Measurements from ENCODE around the gene GHR. TPM values are rescaled to one million over a fixed set of nuclear protein-coding genes. Genes with fewer than 3 reads are reported as not detected.

GHR gene
- total RNA-seq, 2 donors from 2014 or later: 0.27 to 1.2 TPM

DNA sequence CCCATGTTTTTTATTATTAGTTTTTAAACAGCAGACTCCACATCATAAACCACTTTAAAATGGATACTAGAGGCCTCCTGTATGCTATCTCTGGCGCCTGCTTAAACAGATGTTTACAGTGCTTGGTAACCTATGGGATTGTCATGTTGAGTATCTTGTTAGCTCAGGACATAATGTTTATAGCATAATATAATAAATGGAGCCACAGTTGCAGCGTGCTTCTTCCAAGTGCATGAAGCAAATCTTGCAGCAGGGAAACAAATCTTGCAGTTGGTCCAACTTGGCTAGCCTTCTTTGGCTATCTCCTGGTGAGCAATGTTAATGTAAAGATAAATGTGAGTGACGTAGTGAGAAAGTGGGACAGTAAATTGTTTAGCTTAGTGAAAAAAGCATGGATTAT, 2.8 kb downstream of the GHR start:
- 93 to 98% methylated on average over 2 to 3 of the region's 3 CpGs for WGBS, 2 experiments (ENCODE audit: insufficient coverage in 1 of 2, insufficient read length in 1 of 2)
- Histone ChIP-seq H3K27me3 (ENCODE audit: control insufficient read depth, insufficient read depth, low read length, poor library complexity, severe bottlenecking) (peaks cover 17% of the 10 kb centered on the region), H3K36me3 (ENCODE audit: control insufficient read depth, insufficient read depth, low read length) (no peaks in the 10 kb centered on the region), H3K4me3 (ENCODE audit: low read length) (no peak overlapping the region), H3K9me3 (ENCODE audit: control insufficient read depth, low read length) (peaks cover 8% of the 10 kb centered on the region), H3K9ac (ENCODE audit: extremely low read depth, low read length, poor library complexity, severe bottlenecking) (no peak overlapping the region), H3K4me1 (ENCODE audit: control insufficient read depth, insufficient read depth, low read length) (no peaks in the 10 kb centered on the region), H3K27ac (ENCODE audit: low read depth, low read length) (no peak overlapping the region)
- TF ChIP-seq, protein P1, sequence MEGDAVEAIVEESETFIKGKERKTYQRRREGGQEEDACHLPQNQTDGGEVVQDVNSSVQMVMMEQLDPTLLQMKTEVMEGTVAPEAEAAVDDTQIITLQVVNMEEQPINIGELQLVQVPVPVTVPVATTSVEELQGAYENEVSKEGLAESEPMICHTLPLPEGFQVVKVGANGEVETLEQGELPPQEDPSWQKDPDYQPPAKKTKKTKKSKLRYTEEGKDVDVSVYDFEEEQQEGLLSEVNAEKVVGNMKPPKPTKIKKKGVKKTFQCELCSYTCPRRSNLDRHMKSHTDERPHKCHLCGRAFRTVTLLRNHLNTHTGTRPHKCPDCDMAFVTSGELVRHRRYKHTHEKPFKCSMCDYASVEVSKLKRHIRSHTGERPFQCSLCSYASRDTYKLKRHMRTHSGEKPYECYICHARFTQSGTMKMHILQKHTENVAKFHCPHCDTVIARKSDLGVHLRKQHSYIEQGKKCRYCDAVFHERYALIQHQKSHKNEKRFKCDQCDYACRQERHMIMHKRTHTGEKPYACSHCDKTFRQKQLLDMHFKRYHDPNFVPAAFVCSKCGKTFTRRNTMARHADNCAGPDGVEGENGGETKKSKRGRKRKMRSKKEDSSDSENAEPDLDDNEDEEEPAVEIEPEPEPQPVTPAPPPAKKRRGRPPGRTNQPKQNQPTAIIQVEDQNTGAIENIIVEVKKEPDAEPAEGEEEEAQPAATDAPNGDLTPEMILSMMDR (conservative IDR thresholded peaks at IDR 0.05): no peak
- H3K36me3 Mint-ChIP-seq (ENCODE audit: low read depth): no peaks in the 10 kb centered on the region
- H3K4me3 Mint-ChIP-seq: no peak overlapping the region
- peaks cover 8% of the 10 kb centered on the region for H3K9me3 Mint-ChIP-seq
- no peak overlapping the region for H3K27ac Mint-ChIP-seq
- no peaks in the 10 kb centered on the region for H3K4me1 Mint-ChIP-seq
- peaks cover 10% of the 10 kb centered on the region for H3K27me3 Mint-ChIP-seq (ENCODE audit: insufficient read depth)
- DNase-seq: no peak

- H3K27ac Mint-ChIP-seq: no peak overlapping the region
- peaks cover 8% of the 10 kb centered on the region for H3K27me3 ChIP-seq (ENCODE audit: control insufficient read depth, insufficient read depth, low read length, poor library complexity, severe bottlenecking)
- no peak overlapping the region for H3K9ac ChIP-seq (ENCODE audit: extremely low read depth, low read length, poor library complexity, severe bottlenecking)
- H3K4me1 ChIP-seq (ENCODE audit: control insufficient read depth, insufficient read depth, low read length): no peaks in the 10 kb centered on the region
- no peak overlapping the region for H3K4me3 Mint-ChIP-seq
- peaks cover 3% of the 10 kb centered on the region for H3K4me1 Mint-ChIP-seq
- no peaks in the 10 kb centered on the region for H3K36me3 Mint-ChIP-seq (ENCODE audit: low read depth)
- peaks cover 8% of the 10 kb centered on the region for H3K9me3 ChIP-seq (ENCODE audit: control insufficient read depth, low read length)
- H3K9me3 Mint-ChIP-seq: peaks cover 8% of the 10 kb centered on the region
- WGBS, 2 experiments (ENCODE audit: insufficient coverage in 1 of 2, insufficient read length in 1 of 2): 92% methylated on average over 1 of the region's 1 CpG; no CpG with 5 or more reads in 1 of the 2 experiments
- no peak overlapping the region for H3K4me3 ChIP-seq (ENCODE audit: low read length)
- no peak for DNase-seq
- no peaks in the 10 kb centered on the region for H3K36me3 ChIP-seq (ENCODE audit: control insufficient read depth, insufficient read depth, low read length)
- H3K27ac ChIP-seq (ENCODE audit: low read depth, low read length): no peak overlapping the region
- H3K27me3 Mint-ChIP-seq (ENCODE audit: insufficient read depth): peaks cover 9% of the 10 kb centered on the region
- TF ChIP-seq, protein P1 (conservative IDR thresholded peaks at IDR 0.05): no peak
These were observed 6.5 kb downstream of the GHR start for GRCh38 chr5:42429694-42430093.

- Histone ChIP-seq H3K4me3 (ENCODE audit: low read length) (no peak overlapping the region), H3K36me3 (ENCODE audit: control insufficient read depth, insufficient read depth, low read length) (no peaks in the 10 kb centered on the region), H3K9me3 (ENCODE audit: control insufficient read depth, low read length) (no peaks in the 10 kb centered on the region), H3K4me1 (ENCODE audit: control insufficient read depth, insufficient read depth, low read length) (no peaks in the 10 kb centered on the region), H3K9ac (ENCODE audit: extremely low read depth, low read length, poor library complexity, severe bottlenecking) (no peak overlapping the region), H3K27me3 (ENCODE audit: control insufficient read depth, insufficient read depth, low read length, poor library complexity, severe bottlenecking) (no peaks in the 10 kb centered on the region), H3K27ac (ENCODE audit: low read depth, low read length) (no peak overlapping the region)
- DNase-seq: no peak
- Mint-ChIP-seq H3K4me3 (no peak overlapping the region), H3K27ac (no peak overlapping the region), H3K9me3 (no peaks in the 10 kb centered on the region), H3K4me1 (peaks cover 8% of the 10 kb centered on the region), H3K36me3 (ENCODE audit: low read depth) (no peaks in the 10 kb centered on the region), H3K27me3 (ENCODE audit: insufficient read depth) (no peaks in the 10 kb centered on the region)
- TF ChIP-seq, protein P1 (conservative IDR thresholded peaks at IDR 0.05): no peak
These were observed 10.9 kb downstream of the GHR start for GRCh38 chr5:42434047-42434724.
